SK-N-MC (cell line): ENCODE results near the gene TSPAN2.

Experiments
- EZH2 ChIP-seq: fragments of 200-600 bp; sonication (generic); IDR thresholded peaks from one replicate; pipeline ENCODE4 v1.6.1; 2017; ENCODE audit warnings: antibody characterized with exemption
- POLR2AphosphoS5 ChIP-seq: IDR thresholded peaks from 2 replicates; pipeline ENCODE4 v1.6.1; 2012; ENCODE audit warnings: mild to moderate bottlenecking, low read depth, low read length, borderline replicate concordance

GRCh38 chr1:115090956-115091355 lies 1.7 kb upstream of the TSPAN2 start:
- TF ChIP-seq POLR2AphosphoS5: no peak
- TF ChIP-seq EZH2: no peak
